HG03103 (cell line): ENCODE measurements around the gene C17orf113.
A peak's percentile ranks its signal among the peaks of the same experiment; 100 is the strongest.
"Not testable (repeated sequence)": the region's sequence is repeated elsewhere in the genome, so short reads cannot be mapped to it uniquely, and the experiment has no call there.

Experiments used
- ATAC-seq: cut with Tn5 transposase; IDR thresholded peaks from one replicate; pipeline ENCODE4 v1.9.1; 2021; ENCODE audit warnings: low read depth; ENCODE audit not compliant: unreplicated experiment

C17orf113 gene

DNA sequence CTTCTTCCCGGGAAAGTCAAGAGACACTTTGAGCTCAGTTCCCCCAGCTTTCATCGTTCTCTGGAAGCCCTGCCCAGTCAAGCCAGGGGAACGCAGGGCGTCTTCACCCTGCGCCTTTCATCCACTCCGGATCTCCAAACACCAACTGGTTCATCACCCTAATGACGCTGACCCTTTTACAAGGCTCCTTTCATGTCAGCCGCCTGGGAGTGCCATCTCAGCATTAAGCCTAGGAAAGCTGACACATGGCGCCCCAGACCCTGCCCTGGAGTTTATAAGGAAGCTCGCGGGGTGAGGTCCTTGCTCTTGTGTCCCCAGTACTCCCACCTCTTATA lies 32.6 kb downstream of the C17orf113 start:
- ATAC-seq = no peak

DNA sequence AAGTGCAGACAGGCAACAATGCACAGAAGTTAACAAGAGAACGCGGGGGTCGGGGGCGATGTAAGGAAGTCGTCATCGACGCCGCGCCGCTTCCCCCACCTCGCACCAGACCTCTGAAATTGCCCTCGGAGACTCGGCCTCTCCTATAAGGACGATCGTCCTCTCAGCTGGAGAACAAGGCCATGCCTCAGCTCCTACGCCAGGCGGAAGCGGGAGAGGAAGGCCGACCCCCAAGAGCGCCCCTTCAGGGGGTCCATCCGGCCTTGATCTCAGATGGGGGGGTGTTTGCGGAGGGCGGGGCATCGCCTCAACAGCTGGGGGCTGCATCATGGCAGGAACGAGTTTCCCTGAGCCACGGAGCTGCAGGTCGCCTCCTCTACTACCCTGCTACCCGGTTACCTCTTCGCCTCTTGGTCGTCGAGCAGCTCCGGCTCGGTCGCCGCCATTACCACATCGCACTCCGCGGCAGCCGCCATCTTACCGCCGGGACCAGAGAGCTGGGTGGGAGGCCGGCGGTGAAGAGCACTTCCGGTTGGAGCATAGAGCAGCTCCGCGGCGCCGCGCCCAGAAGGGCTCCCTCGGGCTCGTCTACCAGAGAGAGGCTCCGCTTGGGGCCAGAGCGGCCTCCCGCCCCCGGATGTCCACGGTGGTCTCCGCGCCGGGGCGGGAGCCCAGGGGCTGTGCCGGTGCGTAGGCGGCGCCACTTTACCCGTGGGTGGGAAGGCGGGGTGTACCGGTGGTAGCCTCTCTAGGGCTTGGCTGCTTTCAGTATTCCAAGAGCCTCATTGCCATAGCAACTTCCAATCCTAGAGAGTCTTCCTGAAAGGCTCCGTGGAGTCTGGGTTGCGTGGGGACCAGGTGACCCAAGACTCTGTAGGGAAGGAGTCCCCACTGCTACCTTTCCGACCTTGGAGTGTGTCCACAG lies 33.2 kb downstream of the C17orf113 start, which contains the start of gene DNAJC7:
Gene DNAJC7, minus strand, starts transcription at position 499 of the 925 bp plus-strand sequence. Its CDS starts 23 bp downstream, at position 476.
- peak; percentile 63 for ATAC-seq

DNA sequence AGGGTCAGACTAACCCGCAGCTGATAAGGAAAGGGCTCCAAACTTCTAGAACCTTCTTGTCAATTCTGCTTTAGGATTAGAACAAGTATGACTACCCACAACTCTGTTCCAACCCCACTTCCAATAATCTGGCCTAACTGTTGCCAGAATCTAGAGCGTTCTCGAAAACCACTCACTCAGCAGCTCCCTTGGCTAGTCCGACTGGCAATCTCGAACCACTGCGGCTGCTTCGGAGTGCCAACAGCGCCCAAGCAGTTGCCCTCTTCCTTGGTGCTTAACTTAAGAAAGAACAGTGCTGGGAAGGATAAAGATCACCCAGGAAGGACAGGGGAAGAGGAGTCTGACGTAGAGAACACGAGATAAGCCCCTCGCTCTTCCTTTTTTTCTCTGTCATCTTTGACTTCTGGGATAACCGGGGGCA lies 34.0 kb downstream of the C17orf113 start:
- no peak for ATAC-seq

DNA sequence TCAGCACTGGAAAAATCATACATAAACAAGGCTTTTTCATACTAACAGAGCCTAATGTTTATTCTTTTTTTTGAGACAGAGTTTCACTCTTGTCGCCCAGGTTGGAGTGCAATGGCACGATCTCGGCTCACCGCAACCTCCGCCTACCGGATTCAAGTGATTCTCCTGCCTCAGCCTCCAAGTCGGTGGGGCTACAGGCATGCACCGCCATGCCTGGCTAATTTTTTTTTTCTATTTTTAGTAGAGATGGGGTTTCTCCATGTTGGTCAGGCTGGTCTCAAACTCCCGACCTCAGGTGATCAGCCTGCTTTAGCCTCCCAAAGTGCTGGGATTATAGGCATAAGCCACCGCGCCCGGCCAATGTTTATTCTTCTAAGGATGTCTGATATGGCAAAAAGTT lies 36.7 kb downstream of the C17orf113 start:
- not testable (repeated sequence) for ATAC-seq

DNA sequence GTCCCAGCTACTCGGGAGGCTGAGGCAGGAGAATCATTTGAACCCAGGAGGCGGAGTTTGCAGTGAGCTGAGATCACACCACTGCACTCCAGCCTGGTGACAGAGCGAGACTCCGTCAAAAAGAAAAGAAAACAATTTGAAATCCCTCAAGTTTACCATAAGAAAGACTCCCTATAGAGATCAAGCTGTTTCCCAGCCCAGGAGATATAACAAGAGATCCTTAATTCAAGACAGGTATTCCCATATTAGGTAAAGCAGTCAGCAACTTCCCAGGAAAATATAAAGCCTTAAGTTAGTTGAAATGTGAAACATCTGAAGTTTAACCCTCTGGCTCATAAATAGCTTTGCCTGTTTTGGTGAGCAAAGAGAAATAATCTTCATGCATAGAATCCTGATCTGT lies 38.0 kb downstream of the C17orf113 start:
- ATAC-seq = not testable (repeated sequence)

DNA sequence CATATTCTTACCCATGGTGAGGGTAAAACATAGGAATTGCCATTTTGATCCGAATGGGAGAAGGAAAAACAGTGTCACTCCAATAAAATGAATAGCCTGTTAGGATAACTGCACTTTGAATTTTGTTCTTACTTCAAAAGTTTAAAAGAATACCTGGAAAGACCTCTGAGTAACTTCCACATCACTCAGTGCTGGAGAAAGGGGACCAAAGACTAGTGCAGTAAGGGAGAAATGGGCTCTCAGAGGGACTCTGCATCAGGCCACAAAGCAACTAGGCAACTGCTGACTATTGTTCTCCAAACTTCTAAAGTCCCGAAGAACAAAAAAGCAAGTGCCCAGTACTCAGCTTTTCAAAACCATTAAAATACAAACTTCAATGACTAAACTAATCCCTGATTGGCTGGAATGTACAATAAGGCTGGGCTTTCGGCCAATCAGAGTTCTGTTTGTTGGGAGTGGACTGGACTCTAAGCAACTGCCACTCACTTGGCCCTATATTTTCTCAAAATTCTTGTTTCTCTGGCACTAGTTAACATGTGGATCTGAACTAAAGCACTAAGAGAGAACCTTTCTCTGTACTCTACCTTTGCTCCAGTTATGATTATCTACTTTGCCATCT lies 39.4 kb downstream of the C17orf113 start:
- ATAC-seq = no peak

DNA sequence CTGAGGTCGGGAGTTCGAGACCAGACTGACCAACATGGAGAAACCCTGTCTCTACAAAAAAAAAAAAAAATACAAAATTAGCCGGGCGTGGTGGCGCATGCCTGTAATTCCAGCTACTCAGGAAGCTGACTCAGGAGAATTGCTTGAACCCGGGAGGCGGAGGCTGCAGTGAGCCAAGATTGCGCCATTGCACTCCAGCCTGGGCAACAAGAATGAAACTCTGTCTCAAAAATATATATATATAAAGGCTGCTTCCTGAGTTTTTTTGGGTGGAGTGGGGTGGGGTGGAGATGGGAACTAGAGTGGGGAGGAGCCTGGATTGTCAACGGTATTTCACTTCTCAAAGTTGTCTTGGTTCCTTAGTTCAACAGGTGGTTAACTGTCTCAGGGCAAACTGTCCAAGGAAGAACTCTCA lies 40.1 kb downstream of the C17orf113 start:
- not testable (repeated sequence) for ATAC-seq

DNA sequence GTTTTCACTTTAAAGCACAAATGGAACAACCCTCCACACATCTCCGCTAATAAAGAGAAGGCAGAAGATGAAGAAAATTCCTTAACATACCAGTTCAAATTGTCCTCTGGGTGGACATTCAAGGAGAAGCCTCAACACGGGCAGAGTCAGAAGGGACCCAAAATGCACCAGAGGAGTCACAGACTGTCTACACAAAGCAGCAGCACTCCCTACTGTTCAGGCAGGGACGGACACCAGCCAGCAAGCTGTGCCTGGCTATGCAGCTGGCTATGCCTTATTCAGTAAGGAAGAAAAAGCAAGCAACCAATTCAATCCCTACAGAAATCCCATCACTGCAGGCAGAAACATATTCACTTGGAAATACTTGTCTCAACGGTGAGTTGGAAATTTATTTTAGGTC lies 41.2 kb downstream of the C17orf113 start:
- no peak for ATAC-seq

DNA sequence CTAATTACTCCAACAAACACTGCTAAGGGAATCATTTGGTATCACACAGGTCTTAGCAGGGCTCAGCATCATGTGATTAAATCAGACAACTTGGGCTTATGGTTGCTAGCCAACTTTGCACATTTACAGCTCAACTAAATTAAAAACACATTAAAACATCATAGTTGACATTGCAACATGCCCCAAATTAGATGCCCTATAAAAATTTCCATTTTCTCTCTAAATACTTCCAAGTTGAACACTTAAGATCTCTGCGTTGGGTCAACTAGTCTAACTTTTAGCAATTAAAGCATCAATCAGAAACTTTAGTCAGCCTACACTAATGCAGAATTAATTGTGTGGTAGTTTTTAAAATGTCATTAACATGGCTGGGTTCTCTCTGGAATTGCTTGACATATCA lies 45.2 kb downstream of the C17orf113 start:
- no peak for ATAC-seq

DNA sequence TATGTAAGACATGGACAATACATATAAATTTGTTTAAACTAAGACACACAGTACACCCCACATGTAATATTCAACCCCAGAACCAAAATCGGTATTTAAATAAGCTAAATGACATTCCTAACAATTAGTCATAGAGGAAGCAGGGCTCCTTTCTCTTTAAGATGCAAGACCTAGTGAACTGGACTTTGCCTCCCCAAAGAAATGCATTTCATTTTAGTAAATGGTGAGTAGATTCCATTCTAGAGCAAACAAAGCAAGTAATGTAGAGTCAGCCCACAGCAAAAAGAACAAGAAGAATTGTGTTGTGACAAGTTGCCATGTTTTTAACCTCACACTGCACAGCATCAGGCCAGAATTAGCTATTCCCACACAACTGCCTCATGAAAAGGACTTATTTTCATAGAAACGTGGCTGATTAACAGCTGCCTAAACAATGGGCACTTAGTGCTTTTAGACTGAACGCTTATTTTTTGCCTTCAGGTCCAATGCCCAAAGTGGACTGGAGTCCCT lies 47.6 kb downstream of the C17orf113 start:
- no peak for ATAC-seq

DNA sequence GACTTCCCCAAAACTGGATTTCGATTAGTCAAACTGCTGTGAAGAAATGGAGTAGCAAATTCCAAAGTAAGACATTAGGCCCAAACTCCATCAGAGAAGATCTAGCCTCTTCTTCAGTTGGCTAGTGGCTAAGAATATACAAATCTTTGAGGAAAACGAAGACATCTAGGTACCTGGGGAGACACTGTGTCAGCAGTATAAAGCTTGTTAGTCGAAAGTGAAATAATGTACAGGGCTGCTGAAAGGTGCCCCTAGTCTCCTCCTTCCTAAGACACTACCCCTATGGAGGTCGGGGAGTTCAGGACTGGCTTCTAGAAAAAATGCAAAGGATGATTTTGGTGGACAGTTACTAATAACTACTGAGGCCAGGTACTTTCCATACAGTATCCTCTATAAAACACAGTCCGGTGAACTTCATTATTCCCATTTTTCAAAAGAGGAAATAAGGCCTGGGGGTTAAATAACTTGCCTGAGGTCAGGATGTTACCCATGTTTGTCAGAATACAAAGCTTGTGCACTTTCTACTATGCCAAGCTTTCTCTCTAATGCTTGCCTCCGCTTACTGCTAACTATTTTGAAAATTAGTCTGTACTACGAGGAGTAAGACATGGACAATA lies 48.1 kb downstream of the C17orf113 start:
- ATAC-seq = no peak

DNA sequence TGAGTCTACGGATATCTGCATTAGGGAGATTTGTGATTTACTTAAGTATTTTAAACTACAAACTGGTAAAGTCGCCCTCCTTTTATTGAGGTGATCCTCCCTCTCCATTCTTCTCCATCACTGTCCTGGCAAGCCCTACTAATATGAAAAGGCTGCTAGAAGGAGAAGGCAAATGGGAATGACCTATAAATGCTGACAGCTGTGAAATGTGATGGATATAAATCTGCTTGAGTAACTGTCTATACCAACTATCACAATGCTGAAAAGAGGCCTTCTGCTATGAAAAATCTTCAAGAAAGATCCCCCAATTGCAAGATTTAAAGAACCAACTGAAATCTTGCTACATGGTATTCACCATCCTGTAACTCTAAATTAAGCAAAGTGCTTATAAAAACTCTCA lies 48.7 kb downstream of the C17orf113 start:
- ATAC-seq = no peak

DNA sequence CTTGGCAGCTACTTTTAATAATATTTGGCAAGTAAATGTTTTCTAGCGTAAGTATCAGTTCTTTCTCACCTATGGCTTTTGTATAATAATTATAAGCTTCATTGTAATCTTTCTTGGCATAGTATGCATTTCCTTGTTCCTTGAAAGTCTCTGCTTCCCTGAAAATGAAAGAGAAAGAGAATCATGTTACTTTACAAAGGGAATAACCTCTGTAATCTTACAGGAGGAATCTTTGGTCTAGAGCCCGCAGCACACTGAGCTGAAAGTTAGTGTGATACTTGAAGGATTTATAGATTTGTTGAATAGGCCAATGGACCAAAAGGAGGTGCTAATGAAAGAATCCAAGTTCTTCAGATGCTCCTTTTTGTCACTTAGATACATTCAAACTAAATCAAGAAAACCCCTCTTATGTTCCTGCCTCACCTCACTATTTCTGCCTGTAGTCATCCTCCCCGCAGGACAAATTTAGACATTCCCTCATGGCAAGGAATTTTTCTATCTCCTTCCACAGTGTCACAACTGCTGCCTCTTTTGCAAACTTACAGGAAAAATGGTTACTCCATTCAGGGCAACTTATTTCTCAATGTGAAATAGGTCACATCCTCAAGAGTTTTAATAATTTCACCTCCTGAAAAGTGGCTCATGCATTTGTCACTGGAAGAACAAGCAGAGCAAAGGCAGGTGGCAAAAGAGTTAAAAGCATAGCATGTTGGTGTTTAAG lies 49.8 kb downstream of the C17orf113 start:
- ATAC-seq = no peak

DNA sequence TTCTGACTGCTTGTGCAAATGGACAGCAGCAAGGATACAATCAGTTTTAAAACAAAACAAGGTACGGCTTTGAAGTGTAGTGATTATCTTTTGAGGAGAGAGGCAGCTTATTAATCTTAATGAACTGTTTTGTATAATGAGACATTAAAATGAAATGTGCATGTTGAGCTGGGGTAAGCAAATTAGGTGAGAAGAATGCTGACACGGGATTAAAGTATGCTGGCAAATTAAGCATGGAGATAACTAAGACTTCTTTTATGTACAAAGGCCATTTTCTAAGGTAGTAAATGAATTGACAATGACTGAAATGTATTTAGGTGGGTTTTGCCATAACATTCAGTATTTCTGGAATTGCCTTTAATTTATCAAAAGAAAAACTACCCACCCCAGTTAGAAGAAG lies 51.9 kb downstream of the C17orf113 start:
- no peak for ATAC-seq

DNA sequence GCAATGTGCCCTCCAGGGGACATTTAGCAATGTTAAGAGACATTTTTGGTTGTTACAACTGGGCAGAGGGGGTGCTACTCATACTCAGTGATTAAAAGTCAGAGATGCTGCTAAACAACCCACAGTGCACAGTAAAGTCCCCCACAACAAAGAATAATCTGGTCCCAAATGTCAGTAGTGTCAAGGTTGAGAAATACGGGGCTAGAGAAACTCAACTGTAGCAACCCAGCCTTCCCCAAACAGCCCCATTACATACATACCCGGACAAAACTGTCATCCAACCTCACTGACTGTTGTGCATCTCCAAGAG lies 53.6 kb downstream of the C17orf113 start:
- ATAC-seq = no peak

DNA sequence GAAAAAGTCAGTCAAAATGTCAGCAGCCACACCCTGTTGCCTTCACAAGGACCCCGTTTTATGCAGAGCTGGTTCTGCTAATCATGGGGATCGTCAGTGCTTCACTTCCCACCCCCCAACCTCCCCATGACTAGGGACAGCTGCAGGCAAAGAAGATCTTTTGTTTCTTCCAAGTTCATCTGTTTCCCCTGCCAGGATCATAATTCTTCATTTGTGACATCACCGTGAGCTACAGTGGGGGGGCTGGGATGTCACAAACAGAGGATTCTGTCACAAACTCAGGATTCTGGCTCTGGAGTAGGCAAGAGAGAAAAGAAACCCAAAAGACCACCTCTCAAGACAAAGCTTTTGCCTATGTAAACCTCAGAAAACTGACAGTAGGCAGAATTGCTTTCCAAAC lies 57.8 kb downstream of the C17orf113 start:
- ATAC-seq = no peak

DNA sequence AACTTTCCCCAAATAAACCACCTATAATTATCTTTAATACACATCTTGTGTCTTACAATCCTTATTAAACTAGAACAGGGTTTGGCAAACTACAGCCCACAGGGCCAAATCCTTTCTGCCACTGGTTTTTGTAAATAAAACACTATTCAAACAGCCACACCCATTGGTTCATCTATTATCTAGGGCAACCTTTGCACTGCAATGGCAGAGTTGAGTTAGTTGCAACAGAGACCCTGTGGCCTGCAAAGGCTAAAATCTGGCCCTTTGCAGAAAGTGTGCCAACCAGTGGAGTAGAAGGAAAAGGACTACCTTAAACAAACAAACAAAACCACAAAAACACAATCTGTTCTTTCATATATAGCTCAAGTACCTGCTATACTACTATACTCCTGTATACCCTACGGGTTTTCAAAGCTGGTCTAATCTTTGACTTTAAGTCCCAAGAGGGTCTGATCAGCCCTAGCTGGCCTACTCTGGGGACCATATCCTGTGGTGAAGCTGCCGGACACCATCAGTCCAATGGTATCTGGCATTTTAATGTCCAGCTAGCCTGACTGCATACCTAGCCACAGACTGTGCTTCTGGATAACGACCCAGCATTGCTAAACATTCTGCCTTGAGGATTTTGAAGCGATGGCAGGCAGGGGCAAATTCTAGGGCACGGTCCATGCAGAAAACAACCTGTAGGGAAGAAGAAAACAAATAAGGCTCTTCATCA lies 60.5 kb downstream of the C17orf113 start:
- no peak for ATAC-seq

DNA sequence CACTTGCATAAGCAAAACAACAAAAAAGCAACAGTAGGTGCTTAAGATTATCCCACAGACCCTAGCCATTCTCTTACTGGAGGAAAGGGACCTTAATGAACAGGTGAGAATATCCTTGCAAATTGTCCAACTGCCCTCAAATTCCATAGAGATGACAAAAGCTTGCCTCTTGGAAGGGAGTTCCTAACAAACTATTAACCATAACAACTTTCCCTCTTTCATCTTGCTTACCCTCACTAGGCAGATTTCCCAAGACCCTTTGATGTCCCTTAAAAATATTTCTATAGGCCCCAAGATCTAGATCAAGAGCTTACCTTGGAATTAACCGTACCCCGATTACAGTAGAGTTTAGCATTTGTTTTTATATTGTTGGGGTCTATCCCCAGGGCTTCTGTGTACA lies 62.0 kb downstream of the C17orf113 start:
- no peak for ATAC-seq
